Endothelial cell of umbilical vein (primary cell): ENCODE measurements around the gene SULT1C4. TPM values are rescaled to one million over a fixed set of nuclear protein-coding genes. Genes with fewer than 3 reads are reported as not detected.

ENCODE experiments used
- BruUV-seq: library from RNA; stranded (reverse); fragments of 400-500 nt; replicated peaks from 2 replicates; lab custom pipeline; 2021; lab: Mats Ljungman, UMichigan
- CTCF ChIA-PET: fragments of 300-600, 350-600 bp; sonication (Branson Sonifier 250); formaldehyde crosslinking; loops from one replicate; lab custom pipeline; 2021; ENCODE audit warnings: antibody characterized with exemption, inconsistent platforms; lab: Charles Lee
- POLR2A ChIA-PET: fragments of 300-600, 350-600 bp; sonication (Branson Sonifier 250); formaldehyde crosslinking; loops from one replicate; lab custom pipeline; 2021; ENCODE audit warnings: antibody characterized with exemption, inconsistent platforms; lab: Charles Lee
- DNase-seq: peaks from one replicate; pipeline ENCODE4 v3.0.0-alpha.2; 2011; ENCODE audit warnings: low read depth, low spot score
- FAIRE-seq: peaks from 2 replicates; lab custom pipeline; 2011; peaks lifted over from hg19 to GRCh38; lab: Jason Lieb, UNC
- H2AFZ ChIP-seq: 2 replicates; pipeline ENCODE4 v1.6.0; 2012; ENCODE audit warnings: low read depth, low read length, control low read depth, inconsistent platforms
- H3K27ac ChIP-seq: 2 replicates; pipeline ENCODE4 v1.5.1; 2011; ENCODE audit warnings: low read depth, mild to moderate bottlenecking, control low read depth, low read length, moderate library complexity; ENCODE audit not compliant: insufficient read depth
- H3K27me3 ChIP-seq, 2 experiments: 2 replicates each; pipeline versions ENCODE4 v1.6.0 to v1.6.1; 2011; ENCODE audit warnings: low read length in 2 of 2, mixed read lengths in 1 of 2; ENCODE audit not compliant: control insufficient read depth in 2 of 2, insufficient read depth in 2 of 2
- H3K36me3 ChIP-seq, 2 experiments: 2 replicates in 1 of 2; 3 replicates in 1 of 2; pipeline ENCODE4 v1.5.1; 2011; ENCODE audit warnings: low read length in 2 of 2, mild to moderate bottlenecking in 1 of 2, moderate library complexity in 1 of 2; ENCODE audit not compliant: control insufficient read depth in 2 of 2, insufficient read depth in 2 of 2; ENCODE audit errors: extremely low read depth in 1 of 2
- H3K4me1 ChIP-seq: 3 replicates; pipeline ENCODE4 v1.5.1; 2011; ENCODE audit warnings: mild to moderate bottlenecking, low read length; ENCODE audit not compliant: control insufficient read depth, insufficient read depth; ENCODE audit errors: extremely low read depth
- H3K4me2 ChIP-seq: 2 replicates; pipeline ENCODE4 v1.6.1; 2011; ENCODE audit warnings: low read length, control low read depth, mixed read lengths; ENCODE audit not compliant: insufficient read depth
- H3K4me3 ChIP-seq, 3 experiments: fragments of 200-600 bp in 1 of 3; sonication (generic), shearing (Covaris generic) in 1 of 3; replicated peaks in 1 of 3; 2 replicates each; pipeline ENCODE4 v1.5.1; 2011 to 2016; ENCODE audit warnings: control low read depth in 3 of 3, low read length in 3 of 3, mild to moderate bottlenecking in 2 of 3, inconsistent platforms in 1 of 3, low read depth in 1 of 3, moderate library complexity in 1 of 3; ENCODE audit not compliant: insufficient read depth in 1 of 3
- H3K79me2 ChIP-seq: 2 replicates; pipeline ENCODE4 v1.6.0; 2012; ENCODE audit warnings: low read length, inconsistent platforms; ENCODE audit not compliant: control insufficient read depth, insufficient read depth
- H3K9ac ChIP-seq: replicated peaks from 2 replicates; pipeline ENCODE3; 2011; ENCODE audit warnings: low read length, control low read depth; ENCODE audit not compliant: insufficient read depth; ENCODE audit errors: extremely low read depth
- H3K9me1 ChIP-seq: replicated peaks from 3 replicates; pipeline ENCODE4 v1.6.0; 2011; ENCODE audit warnings: mild to moderate bottlenecking, low read length; ENCODE audit not compliant: control insufficient read depth, insufficient read depth; ENCODE audit errors: extremely low read depth
- H3K9me3 ChIP-seq: replicated peaks from 2 replicates; pipeline ENCODE4 v1.5.1; 2012; ENCODE audit warnings: low read length, inconsistent platforms; ENCODE audit not compliant: control insufficient read depth, insufficient read depth
- H4K20me1 ChIP-seq: replicated peaks from 2 replicates; pipeline ENCODE3; 2011; ENCODE audit warnings: mild to moderate bottlenecking, low read length; ENCODE audit not compliant: control insufficient read depth, insufficient read depth; ENCODE audit errors: extremely low read depth
- EZH2 ChIP-seq: IDR thresholded peaks from 2 replicates; pipeline ENCODE4 v1.6.1; 2012; ENCODE audit warnings: borderline replicate concordance, low read depth, mild to moderate bottlenecking, moderate library complexity, low read length, inconsistent platforms; ENCODE audit not compliant: severe bottlenecking
- FOS ChIP-seq: IDR thresholded peaks from 2 replicates; pipeline ENCODE4 v1.6.1; 2011; ENCODE audit warnings: mild to moderate bottlenecking, low read length, moderate library complexity, borderline replicate concordance; ENCODE audit not compliant: insufficient read depth
- GATA2 ChIP-seq: IDR thresholded peaks from 2 replicates; pipeline ENCODE4 v1.7.0; 2011; ENCODE audit warnings: low read depth, mild to moderate bottlenecking, moderate library complexity, mixed read lengths, low read length; ENCODE audit not compliant: insufficient read length, insufficient read depth
- JUN ChIP-seq: IDR thresholded peaks from 2 replicates; pipeline ENCODE4 v1.6.1; 2011; ENCODE audit warnings: borderline replicate concordance, low read depth; ENCODE audit not compliant: insufficient read length, insufficient read depth
- MYC ChIP-seq: IDR thresholded peaks from one replicate; pipeline ENCODE4 v1.6.1; 2011; ENCODE audit warnings: mild to moderate bottlenecking, low read depth, low read length
- POLR2A ChIP-seq: IDR thresholded peaks from 2 replicates; pipeline ENCODE4 v1.6.1; 2012; ENCODE audit warnings: low read depth, mild to moderate bottlenecking, control low read depth, low read length
- POLR2AphosphoS5 ChIP-seq: IDR thresholded peaks from 2 replicates; pipeline ENCODE4 v1.6.1; 2012; ENCODE audit warnings: low read depth, mild to moderate bottlenecking, control low read depth, low read length, moderate library complexity; ENCODE audit not compliant: insufficient read depth
- dilution Hi-C: fragments of 300-500 bp; cut with MboI; formaldehyde crosslinking; loops from one replicate; pipeline ENCODE4 v1.15.0; 2019; ENCODE audit warnings: low sequenced_read_pairs; ENCODE audit not compliant: extremely low pct_ligation_motif_present
- intact Hi-C: fragments of 100-400 bp; cut with micrococcal nuclease; formaldehyde crosslinking; loops from one replicate; pipeline ENCODE4 v1.10.0; 2022
- polyA plus RNA-seq, 4 experiments: library from polyadenylated mRNA; depleted of rRNA in 3 of 4; stranded (reverse) in 3 of 4; unstranded in 1 of 4; fragments of >200 nt; gene quantifications; 2 replicates each; pipeline versions ENCODE4 v1.2.1 to v1.2.3, GENCODE V29; 2011 to 2012; ENCODE audit warnings: missing spikeins in 1 of 4
- total RNA-seq: library from RNA; stranded (reverse); gene quantifications from 2 replicates; pipeline ENCODE4 v1.2.3, GENCODE V29; 2021
- TF ChIP-seq, protein P1 (sequence below), 2 donors: IDR thresholded peaks; 1 replicate in 1 of 2; 2 replicates in 1 of 2; pipeline ENCODE4 v1.5.1; 2011; ENCODE audit warnings: low read length in 2 of 2, mild to moderate bottlenecking in 2 of 2, moderate library complexity in 2 of 2, control low read depth in 1 of 2, inconsistent platforms in 1 of 2, low read depth in 1 of 2; ENCODE audit not compliant: insufficient read depth in 1 of 2; ENCODE audit errors: extremely low read depth in 1 of 2
- TF ChIP-seq, protein P2 (sequence below): IDR thresholded peaks from 2 replicates; pipeline ENCODE4 v1.6.1; 2011; ENCODE audit not compliant: insufficient read depth, insufficient read length

The SULT1C4 gene
- total and polyA plus RNA-seq, 2 donors (not counting 3 experiments of a cell fraction or from before 2014, with no cell fraction given), result 17.2 to 29.3 TPM

DNA sequence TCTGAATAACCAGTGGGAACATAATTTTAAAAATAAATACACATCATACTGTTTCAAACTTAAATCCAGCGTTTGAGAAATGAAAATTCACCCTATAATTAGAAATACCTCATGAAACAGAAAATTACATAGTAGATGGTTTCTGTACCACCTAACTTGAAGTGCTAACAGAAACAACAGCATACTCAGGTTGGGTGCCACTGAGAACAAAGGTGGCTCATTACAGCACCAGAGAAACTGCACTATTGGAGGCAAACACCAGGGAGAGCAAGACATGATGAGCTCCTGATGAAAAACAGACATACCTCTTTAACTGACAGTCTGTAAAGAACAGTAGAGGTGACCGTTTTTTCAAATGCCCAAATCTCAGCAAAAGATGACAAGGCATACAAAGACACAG lies 12.6 kb downstream of the SULT1C4 start:
- no peaks in the 10 kb centered on the region for H3K79me2 ChIP-seq
- intact Hi-C loops, result no loop called here

More for the DNA sequence above, 12.6 kb downstream of the SULT1C4 start:
- Histone ChIP-seq H3K9ac (no peak overlapping the region), H3K27ac (no peak overlapping the region), H2AFZ (no peak overlapping the region), H3K4me2 (no peak overlapping the region), H3K4me3 (no peak overlapping the region), H4K20me1 (no peaks in the 10 kb centered on the region), H3K9me3 (no peaks in the 10 kb centered on the region), H3K9me1 (no peaks in the 10 kb centered on the region), H3K4me1 (no peaks in the 10 kb centered on the region), H3K36me3 (peaks cover 4 to 9% of the 10 kb centered on the region in 2 experiments), H3K27me3 (peaks cover 0 to 2% of the 10 kb centered on the region in 2 experiments)
- DNase-seq (no peak), FAIRE-seq (no peak)
- dilution Hi-C loops, result no loop called here
- POLR2A ChIA-PET, result no interaction called here
- no TSS peak for BruUV-seq
- CTCF ChIA-PET, result interaction anchor here (2.8 kb wide), 1 partner anchor 194 kb away, joined by 11 read pairs; no protein-coding TSS in a partner anchor
- no peak for TF ChIP-seq MYC
- no peak for TF ChIP-seq POLR2AphosphoS5
- no peak for TF ChIP-seq POLR2A
- TF ChIP-seq, protein P1, sequence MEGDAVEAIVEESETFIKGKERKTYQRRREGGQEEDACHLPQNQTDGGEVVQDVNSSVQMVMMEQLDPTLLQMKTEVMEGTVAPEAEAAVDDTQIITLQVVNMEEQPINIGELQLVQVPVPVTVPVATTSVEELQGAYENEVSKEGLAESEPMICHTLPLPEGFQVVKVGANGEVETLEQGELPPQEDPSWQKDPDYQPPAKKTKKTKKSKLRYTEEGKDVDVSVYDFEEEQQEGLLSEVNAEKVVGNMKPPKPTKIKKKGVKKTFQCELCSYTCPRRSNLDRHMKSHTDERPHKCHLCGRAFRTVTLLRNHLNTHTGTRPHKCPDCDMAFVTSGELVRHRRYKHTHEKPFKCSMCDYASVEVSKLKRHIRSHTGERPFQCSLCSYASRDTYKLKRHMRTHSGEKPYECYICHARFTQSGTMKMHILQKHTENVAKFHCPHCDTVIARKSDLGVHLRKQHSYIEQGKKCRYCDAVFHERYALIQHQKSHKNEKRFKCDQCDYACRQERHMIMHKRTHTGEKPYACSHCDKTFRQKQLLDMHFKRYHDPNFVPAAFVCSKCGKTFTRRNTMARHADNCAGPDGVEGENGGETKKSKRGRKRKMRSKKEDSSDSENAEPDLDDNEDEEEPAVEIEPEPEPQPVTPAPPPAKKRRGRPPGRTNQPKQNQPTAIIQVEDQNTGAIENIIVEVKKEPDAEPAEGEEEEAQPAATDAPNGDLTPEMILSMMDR (IDR thresholded peaks at IDR 0.05; ENCODE audit: extremely low read depth in 1 of 2, insufficient read depth in 1 of 2, low read depth in 1 of 2, low read length in 2 of 2), result no peak
- TF ChIP-seq GATA2, result no peak
- no peak for TF ChIP-seq EZH2
- TF ChIP-seq, protein P2, sequence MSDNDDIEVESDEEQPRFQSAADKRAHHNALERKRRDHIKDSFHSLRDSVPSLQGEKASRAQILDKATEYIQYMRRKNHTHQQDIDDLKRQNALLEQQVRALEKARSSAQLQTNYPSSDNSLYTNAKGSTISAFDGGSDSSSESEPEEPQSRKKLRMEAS, result no peak
- no peak for TF ChIP-seq JUN
- no peak for TF ChIP-seq FOS
